ENCODE measurements around the gene PLD1. TPM values are rescaled to one million over a fixed set of nuclear protein-coding genes. Genes with fewer than 3 reads are reported as not detected.

PLD1 gene
- total and polyA plus RNA-seq, 10 of the 15 experiments (the other 5 are each of a cell fraction or from before 2014, with no cell fraction given): 2.9 to 108 (median 3.6) TPM

GRCh38 chr3:171817074-171817800, 7.0 kb upstream of the PLD1 start (continued):
- TF ChIP-seq TCF3 (IDR thresholded peaks at IDR 0.05; ENCODE audit: borderline replicate concordance, insufficient read depth, low read depth, low read length): no peak
- TF ChIP-seq ZNF24 (IDR thresholded peaks at IDR 0.05): no peak
- no peak for TF ChIP-seq TAF1 (IDR thresholded peaks at IDR 0.05; ENCODE audit: borderline replicate concordance, low read depth, low read length)
- no peak for TF ChIP-seq IKZF2 (IDR thresholded peaks at IDR 0.05)
- no peak for TF ChIP-seq EP300 (IDR thresholded peaks at IDR 0.05; ENCODE audit: borderline replicate concordance in 1 of 2, control insufficient read depth in 1 of 2, low read depth in 2 of 2, low read length in 2 of 2)
- TF ChIP-seq NFIC (IDR thresholded peaks at IDR 0.05; ENCODE audit: low read depth, low read length): peak; percentile 15; the same call in 1 of the 2 replicates
- peak; percentile 24; the same call in 1 of the 2 replicates for TF ChIP-seq MTA2 (IDR thresholded peaks at IDR 0.05; ENCODE audit: low read depth)
- TF ChIP-seq SMARCA5 (IDR thresholded peaks at IDR 0.05): no peak
- TF ChIP-seq ZNF217 (IDR thresholded peaks at IDR 0.05): no peak
- no peak for TF ChIP-seq ZZZ3 (IDR thresholded peaks at IDR 0.05; ENCODE audit: control insufficient read depth, insufficient read length, low read depth)
- TF ChIP-seq, protein P1, sequence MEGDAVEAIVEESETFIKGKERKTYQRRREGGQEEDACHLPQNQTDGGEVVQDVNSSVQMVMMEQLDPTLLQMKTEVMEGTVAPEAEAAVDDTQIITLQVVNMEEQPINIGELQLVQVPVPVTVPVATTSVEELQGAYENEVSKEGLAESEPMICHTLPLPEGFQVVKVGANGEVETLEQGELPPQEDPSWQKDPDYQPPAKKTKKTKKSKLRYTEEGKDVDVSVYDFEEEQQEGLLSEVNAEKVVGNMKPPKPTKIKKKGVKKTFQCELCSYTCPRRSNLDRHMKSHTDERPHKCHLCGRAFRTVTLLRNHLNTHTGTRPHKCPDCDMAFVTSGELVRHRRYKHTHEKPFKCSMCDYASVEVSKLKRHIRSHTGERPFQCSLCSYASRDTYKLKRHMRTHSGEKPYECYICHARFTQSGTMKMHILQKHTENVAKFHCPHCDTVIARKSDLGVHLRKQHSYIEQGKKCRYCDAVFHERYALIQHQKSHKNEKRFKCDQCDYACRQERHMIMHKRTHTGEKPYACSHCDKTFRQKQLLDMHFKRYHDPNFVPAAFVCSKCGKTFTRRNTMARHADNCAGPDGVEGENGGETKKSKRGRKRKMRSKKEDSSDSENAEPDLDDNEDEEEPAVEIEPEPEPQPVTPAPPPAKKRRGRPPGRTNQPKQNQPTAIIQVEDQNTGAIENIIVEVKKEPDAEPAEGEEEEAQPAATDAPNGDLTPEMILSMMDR (IDR thresholded peaks at IDR 0.05 in 2 of 3, conservative IDR thresholded peaks at IDR 0.05 in 1 of 3; ENCODE audit: control insufficient read depth in 2 of 3, extremely low read depth in 1 of 3, insufficient read depth in 1 of 3, low read depth in 3 of 3, low read length in 3 of 3): no peak
- TF ChIP-seq, protein P2, sequence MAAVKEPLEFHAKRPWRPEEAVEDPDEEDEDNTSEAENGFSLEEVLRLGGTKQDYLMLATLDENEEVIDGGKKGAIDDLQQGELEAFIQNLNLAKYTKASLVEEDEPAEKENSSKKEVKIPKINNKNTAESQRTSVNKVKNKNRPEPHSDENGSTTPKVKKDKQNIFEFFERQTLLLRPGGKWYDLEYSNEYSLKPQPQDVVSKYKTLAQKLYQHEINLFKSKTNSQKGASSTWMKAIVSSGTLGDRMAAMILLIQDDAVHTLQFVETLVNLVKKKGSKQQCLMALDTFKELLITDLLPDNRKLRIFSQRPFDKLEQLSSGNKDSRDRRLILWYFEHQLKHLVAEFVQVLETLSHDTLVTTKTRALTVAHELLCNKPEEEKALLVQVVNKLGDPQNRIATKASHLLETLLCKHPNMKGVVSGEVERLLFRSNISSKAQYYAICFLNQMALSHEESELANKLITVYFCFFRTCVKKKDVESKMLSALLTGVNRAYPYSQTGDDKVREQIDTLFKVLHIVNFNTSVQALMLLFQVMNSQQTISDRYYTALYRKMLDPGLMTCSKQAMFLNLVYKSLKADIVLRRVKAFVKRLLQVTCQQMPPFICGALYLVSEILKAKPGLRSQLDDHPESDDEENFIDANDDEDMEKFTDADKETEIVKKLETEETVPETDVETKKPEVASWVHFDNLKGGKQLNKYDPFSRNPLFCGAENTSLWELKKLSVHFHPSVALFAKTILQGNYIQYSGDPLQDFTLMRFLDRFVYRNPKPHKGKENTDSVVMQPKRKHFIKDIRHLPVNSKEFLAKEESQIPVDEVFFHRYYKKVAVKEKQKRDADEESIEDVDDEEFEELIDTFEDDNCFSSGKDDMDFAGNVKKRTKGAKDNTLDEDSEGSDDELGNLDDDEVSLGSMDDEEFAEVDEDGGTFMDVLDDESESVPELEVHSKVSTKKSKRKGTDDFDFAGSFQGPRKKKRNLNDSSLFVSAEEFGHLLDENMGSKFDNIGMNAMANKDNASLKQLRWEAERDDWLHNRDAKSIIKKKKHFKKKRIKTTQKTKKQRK (IDR thresholded peaks at IDR 0.05; ENCODE audit: low read depth, low read length): no peak
- TF ChIP-seq, protein P3, sequence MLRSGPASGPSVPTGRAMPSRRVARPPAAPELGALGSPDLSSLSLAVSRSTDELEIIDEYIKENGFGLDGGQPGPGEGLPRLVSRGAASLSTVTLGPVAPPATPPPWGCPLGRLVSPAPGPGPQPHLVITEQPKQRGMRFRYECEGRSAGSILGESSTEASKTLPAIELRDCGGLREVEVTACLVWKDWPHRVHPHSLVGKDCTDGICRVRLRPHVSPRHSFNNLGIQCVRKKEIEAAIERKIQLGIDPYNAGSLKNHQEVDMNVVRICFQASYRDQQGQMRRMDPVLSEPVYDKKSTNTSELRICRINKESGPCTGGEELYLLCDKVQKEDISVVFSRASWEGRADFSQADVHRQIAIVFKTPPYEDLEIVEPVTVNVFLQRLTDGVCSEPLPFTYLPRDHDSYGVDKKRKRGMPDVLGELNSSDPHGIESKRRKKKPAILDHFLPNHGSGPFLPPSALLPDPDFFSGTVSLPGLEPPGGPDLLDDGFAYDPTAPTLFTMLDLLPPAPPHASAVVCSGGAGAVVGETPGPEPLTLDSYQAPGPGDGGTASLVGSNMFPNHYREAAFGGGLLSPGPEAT (IDR thresholded peaks at IDR 0.05; ENCODE audit: low read depth): no peak
- TF ChIP-seq ZNF274 (IDR thresholded peaks at IDR 0.05; ENCODE audit: insufficient read depth, insufficient read length): no peak
- TF ChIP-seq GABPA (IDR thresholded peaks at IDR 0.05; ENCODE audit: low read depth): no peak

Data from GM12878 (cell line).